Liver (tissue), 9 donors: ENCODE results near the gene PAX5. TPM values are rescaled to one million over a fixed set of nuclear protein-coding genes. Genes with fewer than 3 reads are reported as not detected.

Source experiments
- DNase-seq: peaks from one replicate; pipeline ENCODE4 v3.0.0-alpha.2; 2017; ENCODE audit warnings: low spot score
- H3K27ac ChIP-seq, 2 donors: one replicate each; pipeline ENCODE4 v1.7.0; 2013; ENCODE audit warnings: inconsistent platforms in 2 of 2, low read length in 2 of 2, control low read depth in 1 of 2, low read depth in 1 of 2, mild to moderate bottlenecking in 1 of 2
- H3K27me3 ChIP-seq, 4 donors: one replicate each; pipeline versions ENCODE4 v1.6.1 to v1.7.0; 2013; ENCODE audit warnings: low read length in 3 of 4, inconsistent platforms in 1 of 4, mild to moderate bottlenecking in 1 of 4, moderate library complexity in 1 of 4; ENCODE audit not compliant: control insufficient read depth in 4 of 4, insufficient read depth in 4 of 4
- H3K36me3 ChIP-seq, 4 donors: one replicate each; pipeline versions ENCODE4 v1.6.1 to v1.7.0; 2013; ENCODE audit warnings: low read length in 3 of 4, mild to moderate bottlenecking in 3 of 4, low read depth in 1 of 4, moderate library complexity in 1 of 4; ENCODE audit not compliant: control insufficient read depth in 4 of 4, insufficient read depth in 3 of 4
- H3K4me1 ChIP-seq, 4 donors: one replicate each; pipeline versions ENCODE4 v1.6.1 to v1.7.0; 2013; ENCODE audit warnings: low read length in 3 of 4, mild to moderate bottlenecking in 3 of 4, moderate library complexity in 1 of 4; ENCODE audit not compliant: control insufficient read depth in 4 of 4, insufficient read depth in 4 of 4
- H3K4me3 ChIP-seq, 3 donors: one replicate each; pipeline versions ENCODE4 v1.6.1 to v1.7.0; 2013; ENCODE audit warnings: low read length in 3 of 3, control low read depth in 1 of 3, low read depth in 1 of 3, mild to moderate bottlenecking in 1 of 3
- H3K9ac ChIP-seq, 2 donors: one replicate each; pipeline ENCODE4 v1.7.0; 2013; ENCODE audit warnings: low read length in 2 of 2, mild to moderate bottlenecking in 2 of 2, moderate library complexity in 2 of 2, control low read depth in 1 of 2, low read depth in 1 of 2
- H3K9me3 ChIP-seq, 4 donors: one replicate each; pipeline versions ENCODE4 v1.6.1 to v1.7.0; 2013; ENCODE audit warnings: low read length in 3 of 4; ENCODE audit not compliant: control insufficient read depth in 4 of 4
- GABPA ChIP-seq, 2 donors: IDR thresholded peaks in 1 of 2; conservative IDR thresholded peaks in 1 of 2; 2 replicates each; pipeline ENCODE4 v1.6.1; 2016; ENCODE audit warnings: antibody characterized with exemption in 2 of 2, mild to moderate bottlenecking in 1 of 2, moderate library complexity in 1 of 2
- HNF4A ChIP-seq, 2 donors: conservative IDR thresholded peaks; 2 replicates each; pipeline ENCODE4 v1.6.1; 2016; ENCODE audit warnings: antibody characterized with exemption in 2 of 2, mild to moderate bottlenecking in 2 of 2
- JUND ChIP-seq, 2 donors: IDR thresholded peaks; 2 replicates each; pipeline ENCODE4 v1.6.1; 2016; ENCODE audit warnings: antibody characterized with exemption in 2 of 2
- RAD21 ChIP-seq, 2 donors: IDR thresholded peaks; 2 replicates each; pipeline ENCODE4 v1.6.1; 2016; ENCODE audit warnings: antibody characterized with exemption in 2 of 2, mild to moderate bottlenecking in 2 of 2
- SP1 ChIP-seq: IDR thresholded peaks from 2 replicates; pipeline ENCODE4 v1.6.1; 2018; ENCODE audit warnings: antibody characterized with exemption, mild to moderate bottlenecking
- TAF1 ChIP-seq: conservative IDR thresholded peaks from 2 replicates; pipeline ENCODE4 v1.6.1; 2016; ENCODE audit warnings: antibody characterized with exemption, mild to moderate bottlenecking
- YY1 ChIP-seq: IDR thresholded peaks from 2 replicates; pipeline ENCODE4 v1.6.1; 2016; ENCODE audit warnings: antibody characterized with exemption, mild to moderate bottlenecking
- WGBS: extraction: QIAGEN DNeasy Blood & Tissue Kit; methylation state at CpG from one replicate; pipeline ENCODE4 v1.1.7; 2013; 5-methylcytosine and 5-hydroxymethylcytosine counted together
- polyA plus RNA-seq, 2 donors: library from polyadenylated mRNA; stranded (reverse) in 1 of 2; unstranded in 1 of 2; fragments of 200-250 nt in 1 of 2; fragments of >200 nt in 1 of 2; fragmentation: Nextera tagmentation in 1 of 2; extraction: Ambion mirVana in 1 of 2; gene quantifications; one replicate each; pipeline versions ENCODE4 v1.2.1 to v1.2.3, GENCODE V29; 2013 to 2015
- total RNA-seq, 2 donors: library from RNA; depleted of rRNA; stranded (reverse); fragments of >200 nt; gene quantifications; one replicate each; pipeline ENCODE4 v1.2.3, GENCODE V29; 2014
- TF ChIP-seq, protein P1 (sequence below): IDR thresholded peaks from 2 replicates; pipeline ENCODE4 v1.6.1; 2016; ENCODE audit warnings: antibody characterized with exemption
- TF ChIP-seq, protein P2 (sequence below): IDR thresholded peaks from 2 replicates; pipeline ENCODE4 v1.6.1; 2016; ENCODE audit warnings: antibody characterized with exemption
- TF ChIP-seq, protein P3 (sequence below): fragments of 150-350 bp; IDR thresholded peaks from 2 replicates; pipeline ENCODE4 v1.5.1; 2017; ENCODE audit warnings: improper control_type of control experiment, low read depth, low read length; ENCODE audit not compliant: missing input control
- TF ChIP-seq, protein P4 (sequence below): IDR thresholded peaks from 2 replicates; pipeline ENCODE4 v1.6.1; 2016; ENCODE audit warnings: antibody characterized with exemption, mild to moderate bottlenecking
- donor health status: healthy.
- donor health status: healthy.
- donor health status: healthy.
- donor health status: healthy.
- donor health status: healthy.

Gene PAX5
- total and polyA plus RNA-seq, 4 donors, result 0.05 to 2.7 (median 0.11) TPM

DNA sequence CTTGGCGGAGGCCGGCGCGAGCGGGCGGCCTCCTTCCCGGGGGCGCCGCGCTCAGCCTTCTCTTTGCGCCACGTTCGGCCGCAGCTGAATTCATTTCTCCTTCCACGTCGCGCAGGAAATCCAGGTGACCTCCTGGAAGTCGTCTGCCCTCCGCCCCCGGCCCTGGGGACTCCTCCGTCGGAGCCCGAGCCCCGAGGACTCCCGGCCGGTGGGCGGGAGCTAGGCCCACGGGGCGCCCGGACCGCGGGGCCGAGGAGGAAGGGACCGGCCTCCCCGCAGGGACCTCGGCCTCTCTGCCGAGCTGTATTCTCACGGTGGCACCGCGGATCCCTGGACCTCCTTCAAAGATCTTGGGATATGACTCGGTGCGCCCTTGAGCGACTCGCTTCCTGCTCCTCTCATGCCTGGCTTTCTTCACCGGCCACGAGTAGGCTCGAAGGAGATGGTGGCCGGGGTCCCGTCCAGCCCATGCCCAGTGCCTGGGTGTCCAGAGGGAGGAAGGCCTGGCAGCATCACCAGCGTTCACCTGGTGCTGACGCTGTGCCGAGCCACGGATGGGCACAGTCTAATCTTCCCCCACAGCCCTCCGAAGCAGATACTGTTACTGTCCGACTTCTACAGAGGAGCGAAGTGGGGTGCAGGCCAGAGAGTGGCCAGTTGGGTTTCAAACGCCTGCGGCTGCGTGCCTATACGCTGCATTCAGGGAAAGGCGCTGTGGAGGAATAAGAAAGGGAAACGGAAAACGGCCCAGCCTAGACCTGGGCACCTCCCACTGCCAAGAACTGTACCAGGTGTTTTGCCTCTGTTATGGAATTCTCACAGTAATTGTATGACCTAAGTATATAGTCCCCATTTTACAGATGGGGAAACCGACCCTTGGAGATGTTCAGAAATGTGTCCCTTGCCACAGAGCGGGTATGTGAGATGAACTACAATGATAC is 47.3 kb downstream of the PAX5 start (continued):
- TF ChIP-seq, protein P1, sequence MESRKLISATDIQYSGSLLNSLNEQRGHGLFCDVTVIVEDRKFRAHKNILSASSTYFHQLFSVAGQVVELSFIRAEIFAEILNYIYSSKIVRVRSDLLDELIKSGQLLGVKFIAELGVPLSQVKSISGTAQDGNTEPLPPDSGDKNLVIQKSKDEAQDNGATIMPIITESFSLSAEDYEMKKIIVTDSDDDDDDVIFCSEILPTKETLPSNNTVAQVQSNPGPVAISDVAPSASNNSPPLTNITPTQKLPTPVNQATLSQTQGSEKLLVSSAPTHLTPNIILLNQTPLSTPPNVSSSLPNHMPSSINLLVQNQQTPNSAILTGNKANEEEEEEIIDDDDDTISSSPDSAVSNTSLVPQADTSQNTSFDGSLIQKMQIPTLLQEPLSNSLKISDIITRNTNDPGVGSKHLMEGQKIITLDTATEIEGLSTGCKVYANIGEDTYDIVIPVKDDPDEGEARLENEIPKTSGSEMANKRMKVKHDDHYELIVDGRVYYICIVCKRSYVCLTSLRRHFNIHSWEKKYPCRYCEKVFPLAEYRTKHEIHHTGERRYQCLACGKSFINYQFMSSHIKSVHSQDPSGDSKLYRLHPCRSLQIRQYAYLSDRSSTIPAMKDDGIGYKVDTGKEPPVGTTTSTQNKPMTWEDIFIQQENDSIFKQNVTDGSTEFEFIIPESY, result no peak
- no peak for TF ChIP-seq SP1
- TF ChIP-seq TAF1, result no peak
- TF ChIP-seq HNF4A (conservative IDR thresholded peaks at IDR 0.05), result no peak
- no peak for TF ChIP-seq RAD21 (IDR thresholded peaks at IDR 0.05)
- TF ChIP-seq, protein P2, sequence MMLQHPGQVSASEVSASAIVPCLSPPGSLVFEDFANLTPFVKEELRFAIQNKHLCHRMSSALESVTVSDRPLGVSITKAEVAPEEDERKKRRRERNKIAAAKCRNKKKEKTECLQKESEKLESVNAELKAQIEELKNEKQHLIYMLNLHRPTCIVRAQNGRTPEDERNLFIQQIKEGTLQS, result no peak

DNA sequence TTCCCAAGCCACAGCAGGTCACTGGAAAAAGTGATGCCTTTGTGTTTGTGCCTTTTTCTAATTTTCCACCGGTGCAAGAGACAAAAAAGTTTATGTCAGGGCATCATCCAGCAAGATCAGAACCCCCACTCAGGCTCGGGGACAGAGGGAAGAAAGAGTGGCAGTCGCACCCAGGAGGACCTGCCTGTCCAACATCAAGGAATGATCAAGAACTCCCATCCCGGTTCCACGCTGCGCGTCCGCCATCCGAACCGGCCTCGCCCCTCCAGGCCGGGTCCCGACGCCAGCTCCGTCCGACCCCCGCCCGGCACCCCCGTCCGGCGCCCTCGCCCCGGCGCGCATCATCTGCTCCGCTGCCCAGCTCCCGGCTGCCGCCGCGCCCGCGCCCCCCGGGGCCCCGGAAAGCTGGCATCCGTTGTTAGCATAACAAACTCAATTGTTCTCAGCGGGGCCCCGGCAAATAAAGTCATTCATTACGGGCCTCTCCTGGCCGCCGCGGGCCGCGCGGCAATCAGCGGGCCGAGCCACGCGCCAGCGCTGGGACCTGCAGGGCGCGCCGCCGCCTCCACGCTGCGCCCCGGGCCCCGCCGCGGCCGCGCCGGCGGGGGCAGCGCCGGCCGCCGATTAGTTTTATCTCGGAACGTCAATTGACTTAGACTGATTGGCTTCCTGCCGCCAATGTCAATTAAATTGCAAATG is 48.1 kb downstream of the PAX5 start:
- no peak for DNase-seq
- peak overlapping the region in 1 of 3 donors; percentile 23 for H3K4me3 ChIP-seq
- no peaks in the 10 kb centered on the region for H3K36me3 ChIP-seq
- peaks cover 4 to 14% (median 8%) of the 10 kb centered on the region in 4 donors for H3K4me1 ChIP-seq
- peaks cover 0 to 10% (median 0%) of the 10 kb centered on the region in 4 donors for H3K9me3 ChIP-seq
- H3K27ac ChIP-seq, result no peak overlapping the region
- H3K9ac ChIP-seq, result no peak overlapping the region
- TF ChIP-seq HNF4A (conservative IDR thresholded peaks at IDR 0.05) (peak in 1 of 2 donors; percentile 7), GABPA (IDR thresholded peaks at IDR 0.05 in 1 of 2, conservative IDR thresholded peaks at IDR 0.05 in 1 of 2) (no peak)
- WGBS, result 4% methylated on average over 70 of the region's 70 CpGs
- H3K27me3 ChIP-seq, result peaks cover 5 to 21% (median 8%) of the 10 kb centered on the region in 4 donors

DNA sequence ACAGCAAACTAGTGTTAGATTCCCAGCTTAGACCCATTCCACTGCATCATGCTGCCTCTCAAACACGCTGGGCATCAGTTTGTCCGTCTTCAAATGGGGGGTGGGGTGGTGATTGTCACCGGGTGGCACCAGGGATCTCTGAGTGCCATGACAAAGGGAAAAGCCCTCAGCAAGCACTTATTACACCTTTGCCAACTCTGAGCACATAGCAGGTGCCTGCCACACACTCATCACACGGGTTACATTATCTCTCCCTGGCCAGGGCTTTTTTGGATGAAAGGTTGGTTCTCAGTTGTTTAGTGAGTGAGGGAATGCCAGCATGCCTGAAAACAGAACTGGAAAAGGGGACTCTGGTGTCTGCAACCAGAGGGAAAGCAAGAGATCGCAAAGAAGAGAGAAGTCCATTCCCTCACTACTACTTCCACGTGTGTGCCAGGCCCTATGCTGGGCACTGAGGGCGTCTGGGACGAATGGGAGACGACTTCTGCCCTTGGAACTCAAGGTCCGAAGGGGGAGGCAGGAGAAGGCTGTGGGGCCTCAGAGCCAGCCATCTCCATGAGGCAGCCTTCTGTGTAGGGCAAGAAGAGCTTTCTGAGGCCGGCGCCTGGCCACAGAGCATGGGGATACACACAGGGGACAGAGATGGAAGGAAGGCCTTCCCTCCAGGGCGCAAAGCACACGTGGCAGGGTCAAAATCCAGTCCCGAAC is 48.9 kb downstream of the PAX5 start:
- Histone ChIP-seq H3K9me3 (peaks cover 0 to 4% (median 0%) of the 10 kb centered on the region in 4 donors), H3K27me3 (peaks cover 5 to 25% (median 8%) of the 10 kb centered on the region in 4 donors), H3K4me3 (no peak overlapping the region), H3K9ac (no peak overlapping the region), H3K4me1 (peaks cover 4 to 14% (median 8%) of the 10 kb centered on the region in 4 donors), H3K36me3 (no peaks in the 10 kb centered on the region), H3K27ac (no peak overlapping the region)
- WGBS, result 29% methylated on average over 15 of the region's 15 CpGs
- TF ChIP-seq YY1, result no peak
- TF ChIP-seq, protein P2, result no peak
- TF ChIP-seq RAD21 (IDR thresholded peaks at IDR 0.05), result no peak
- no peak for TF ChIP-seq JUND (IDR thresholded peaks at IDR 0.05)
- TF ChIP-seq, protein P3, sequence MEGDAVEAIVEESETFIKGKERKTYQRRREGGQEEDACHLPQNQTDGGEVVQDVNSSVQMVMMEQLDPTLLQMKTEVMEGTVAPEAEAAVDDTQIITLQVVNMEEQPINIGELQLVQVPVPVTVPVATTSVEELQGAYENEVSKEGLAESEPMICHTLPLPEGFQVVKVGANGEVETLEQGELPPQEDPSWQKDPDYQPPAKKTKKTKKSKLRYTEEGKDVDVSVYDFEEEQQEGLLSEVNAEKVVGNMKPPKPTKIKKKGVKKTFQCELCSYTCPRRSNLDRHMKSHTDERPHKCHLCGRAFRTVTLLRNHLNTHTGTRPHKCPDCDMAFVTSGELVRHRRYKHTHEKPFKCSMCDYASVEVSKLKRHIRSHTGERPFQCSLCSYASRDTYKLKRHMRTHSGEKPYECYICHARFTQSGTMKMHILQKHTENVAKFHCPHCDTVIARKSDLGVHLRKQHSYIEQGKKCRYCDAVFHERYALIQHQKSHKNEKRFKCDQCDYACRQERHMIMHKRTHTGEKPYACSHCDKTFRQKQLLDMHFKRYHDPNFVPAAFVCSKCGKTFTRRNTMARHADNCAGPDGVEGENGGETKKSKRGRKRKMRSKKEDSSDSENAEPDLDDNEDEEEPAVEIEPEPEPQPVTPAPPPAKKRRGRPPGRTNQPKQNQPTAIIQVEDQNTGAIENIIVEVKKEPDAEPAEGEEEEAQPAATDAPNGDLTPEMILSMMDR, result no peak
- TF ChIP-seq, protein P4, sequence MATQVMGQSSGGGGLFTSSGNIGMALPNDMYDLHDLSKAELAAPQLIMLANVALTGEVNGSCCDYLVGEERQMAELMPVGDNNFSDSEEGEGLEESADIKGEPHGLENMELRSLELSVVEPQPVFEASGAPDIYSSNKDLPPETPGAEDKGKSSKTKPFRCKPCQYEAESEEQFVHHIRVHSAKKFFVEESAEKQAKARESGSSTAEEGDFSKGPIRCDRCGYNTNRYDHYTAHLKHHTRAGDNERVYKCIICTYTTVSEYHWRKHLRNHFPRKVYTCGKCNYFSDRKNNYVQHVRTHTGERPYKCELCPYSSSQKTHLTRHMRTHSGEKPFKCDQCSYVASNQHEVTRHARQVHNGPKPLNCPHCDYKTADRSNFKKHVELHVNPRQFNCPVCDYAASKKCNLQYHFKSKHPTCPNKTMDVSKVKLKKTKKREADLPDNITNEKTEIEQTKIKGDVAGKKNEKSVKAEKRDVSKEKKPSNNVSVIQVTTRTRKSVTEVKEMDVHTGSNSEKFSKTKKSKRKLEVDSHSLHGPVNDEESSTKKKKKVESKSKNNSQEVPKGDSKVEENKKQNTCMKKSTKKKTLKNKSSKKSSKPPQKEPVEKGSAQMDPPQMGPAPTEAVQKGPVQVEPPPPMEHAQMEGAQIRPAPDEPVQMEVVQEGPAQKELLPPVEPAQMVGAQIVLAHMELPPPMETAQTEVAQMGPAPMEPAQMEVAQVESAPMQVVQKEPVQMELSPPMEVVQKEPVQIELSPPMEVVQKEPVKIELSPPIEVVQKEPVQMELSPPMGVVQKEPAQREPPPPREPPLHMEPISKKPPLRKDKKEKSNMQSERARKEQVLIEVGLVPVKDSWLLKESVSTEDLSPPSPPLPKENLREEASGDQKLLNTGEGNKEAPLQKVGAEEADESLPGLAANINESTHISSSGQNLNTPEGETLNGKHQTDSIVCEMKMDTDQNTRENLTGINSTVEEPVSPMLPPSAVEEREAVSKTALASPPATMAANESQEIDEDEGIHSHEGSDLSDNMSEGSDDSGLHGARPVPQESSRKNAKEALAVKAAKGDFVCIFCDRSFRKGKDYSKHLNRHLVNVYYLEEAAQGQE, result no peak
- no peak for DNase-seq
